OCI-LY7 (cell line): ENCODE data around the gene FOXP1.

Experiments used
- CTCF ChIP-seq: fragments of 200-600 bp; sonication (generic); conservative IDR thresholded peaks from 2 replicates; pipeline ENCODE4 v1.5.1; 2014; ENCODE audit warnings: mild to moderate bottlenecking, antibody characterized with exemption, low read length, moderate library complexity, mixed read lengths
- EZH2phosphoT487 ChIP-seq: fragments of 200-600 bp; sonication (generic); IDR thresholded peaks from 2 replicates; pipeline ENCODE4 v1.6.1; 2018; ENCODE audit warnings: low read depth, borderline replicate concordance, mild to moderate bottlenecking, mixed run types, antibody characterized with exemption, low read length, moderate library complexity, mixed read lengths

GRCh38 chr3:71000483-71000882 lies 583.0 kb downstream of the FOXP1 start:
- TF ChIP-seq CTCF (no peak), EZH2phosphoT487 (no peak)
